Calu3 (cell line): ENCODE results near the gene VASP. TPM values are rescaled to one million over a fixed set of nuclear protein-coding genes. Genes with fewer than 3 reads are reported as not detected.

Experiments
- BruUV-seq: library from RNA; stranded (reverse); fragments of 400-500 nt; replicated peaks from 2 replicates; lab custom pipeline; 2021; lab: Mats Ljungman, UMichigan
- CTCF ChIA-PET: fragments of 300-600 bp; sonication (Branson Sonifier 250); formaldehyde crosslinking; loops from one replicate; lab custom pipeline; 2022; ENCODE audit warnings: antibody characterized with exemption; lab: Charles Lee
- DNase-seq: peaks from one replicate; pipeline ENCODE4 v3.0.0; 2022
- H3K27ac Mint-ChIP-seq: one replicate; pipeline ENCODE4 v1.8.0; 2022; ENCODE audit warnings: mixed read lengths; ENCODE audit not compliant: unreplicated experiment
- H3K27me3 Mint-ChIP-seq: one replicate; pipeline ENCODE4 v1.8.0; 2022; ENCODE audit warnings: mixed read lengths; ENCODE audit not compliant: unreplicated experiment
- H3K36me3 Mint-ChIP-seq: one replicate; pipeline ENCODE4 v1.8.0; 2022; ENCODE audit warnings: mild to moderate bottlenecking, moderate library complexity, mixed read lengths; ENCODE audit not compliant: insufficient read depth, unreplicated experiment
- H3K4me1 Mint-ChIP-seq: one replicate; pipeline ENCODE4 v1.8.0; 2022; ENCODE audit warnings: mild to moderate bottlenecking, low read depth, mixed read lengths; ENCODE audit not compliant: unreplicated experiment
- H3K4me3 Mint-ChIP-seq: one replicate; pipeline ENCODE4 v1.8.0; 2022; ENCODE audit warnings: mild to moderate bottlenecking, low read depth, moderate library complexity, mixed read lengths; ENCODE audit not compliant: unreplicated experiment
- H3K9me3 Mint-ChIP-seq: one replicate; pipeline ENCODE4 v1.8.0; 2022; ENCODE audit warnings: low read depth, mixed read lengths; ENCODE audit not compliant: unreplicated experiment
- intact Hi-C: fragments of 100-400 bp; cut with micrococcal nuclease; formaldehyde crosslinking; loops from one replicate; pipeline ENCODE4 v1.10.0; 2022; ENCODE audit not compliant: unreplicated experiment
- total RNA-seq: library from RNA; stranded (reverse); gene quantifications from 2 replicates; pipeline ENCODE4 v1.2.3, GENCODE V29; 2022
- TF ChIP-seq, protein P1 (sequence below): fragments of 200-600 bp; IDR thresholded peaks from one replicate; pipeline ENCODE4 v1.8.0; 2022; ENCODE audit warnings: antibody characterized with exemption; ENCODE audit not compliant: unreplicated experiment

VASP gene
- total RNA-seq, 1 experiment from 2014 or later = 194 TPM

DNA sequence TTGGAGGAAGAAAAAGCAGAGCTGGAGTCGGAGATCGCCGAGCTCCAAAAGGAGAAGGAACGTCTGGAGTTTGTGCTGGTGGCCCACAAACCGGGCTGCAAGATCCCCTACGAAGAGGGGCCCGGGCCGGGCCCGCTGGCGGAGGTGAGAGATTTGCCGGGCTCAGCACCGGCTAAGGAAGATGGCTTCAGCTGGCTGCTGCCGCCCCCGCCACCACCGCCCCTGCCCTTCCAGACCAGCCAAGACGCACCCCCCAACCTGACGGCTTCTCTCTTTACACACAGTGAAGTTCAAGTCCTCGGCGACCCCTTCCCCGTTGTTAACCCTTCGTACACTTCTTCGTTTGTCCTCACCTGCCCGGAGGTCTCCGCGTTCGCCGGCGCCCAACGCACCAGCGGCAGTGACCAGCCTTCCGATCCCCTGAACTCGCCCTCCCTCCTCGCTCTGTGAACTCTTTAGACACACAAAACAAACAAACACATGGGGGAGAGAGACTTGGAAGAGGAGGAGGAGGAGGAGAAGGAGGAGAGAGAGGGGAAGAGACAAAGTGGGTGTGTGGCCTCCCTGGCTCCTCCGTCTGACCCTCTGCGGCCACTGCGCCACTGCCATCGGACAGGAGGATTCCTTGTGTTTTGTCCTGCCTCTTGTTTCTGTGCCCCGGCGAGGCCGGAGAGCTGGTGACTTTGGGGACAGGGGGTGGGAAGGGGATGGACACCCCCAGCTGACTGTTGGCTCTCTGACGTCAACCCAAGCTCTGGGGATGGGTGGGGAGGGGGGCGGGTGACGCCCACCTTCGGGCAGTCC lies 34.5 kb upstream of the VASP start:
- TF ChIP-seq, protein P1, sequence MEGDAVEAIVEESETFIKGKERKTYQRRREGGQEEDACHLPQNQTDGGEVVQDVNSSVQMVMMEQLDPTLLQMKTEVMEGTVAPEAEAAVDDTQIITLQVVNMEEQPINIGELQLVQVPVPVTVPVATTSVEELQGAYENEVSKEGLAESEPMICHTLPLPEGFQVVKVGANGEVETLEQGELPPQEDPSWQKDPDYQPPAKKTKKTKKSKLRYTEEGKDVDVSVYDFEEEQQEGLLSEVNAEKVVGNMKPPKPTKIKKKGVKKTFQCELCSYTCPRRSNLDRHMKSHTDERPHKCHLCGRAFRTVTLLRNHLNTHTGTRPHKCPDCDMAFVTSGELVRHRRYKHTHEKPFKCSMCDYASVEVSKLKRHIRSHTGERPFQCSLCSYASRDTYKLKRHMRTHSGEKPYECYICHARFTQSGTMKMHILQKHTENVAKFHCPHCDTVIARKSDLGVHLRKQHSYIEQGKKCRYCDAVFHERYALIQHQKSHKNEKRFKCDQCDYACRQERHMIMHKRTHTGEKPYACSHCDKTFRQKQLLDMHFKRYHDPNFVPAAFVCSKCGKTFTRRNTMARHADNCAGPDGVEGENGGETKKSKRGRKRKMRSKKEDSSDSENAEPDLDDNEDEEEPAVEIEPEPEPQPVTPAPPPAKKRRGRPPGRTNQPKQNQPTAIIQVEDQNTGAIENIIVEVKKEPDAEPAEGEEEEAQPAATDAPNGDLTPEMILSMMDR = no peak
- BruUV-seq = no TSS peak
- Mint-ChIP-seq H3K4me3 (peak overlapping the region; percentile 2), H3K27me3 (peaks cover 14% of the 10 kb centered on the region), H3K9me3 (no peaks in the 10 kb centered on the region), H3K36me3 (peaks cover 95% of the 10 kb centered on the region), H3K4me1 (peaks cover 51% of the 10 kb centered on the region), H3K27ac (peak overlapping the region; percentile 99)
- intact Hi-C loops = no loop called here
- CTCF ChIA-PET = interaction anchor here (1.4 kb wide), 1 partner anchor 34 kb away, joined by 4 read pairs; no protein-coding TSS in a partner anchor
- no peak for DNase-seq

- H3K36me3 Mint-ChIP-seq = peaks cover 95% of the 10 kb centered on the region
- peaks cover 14% of the 10 kb centered on the region for H3K27me3 Mint-ChIP-seq
- no peaks in the 10 kb centered on the region for H3K9me3 Mint-ChIP-seq
- H3K4me1 Mint-ChIP-seq = peaks cover 52% of the 10 kb centered on the region
- H3K27ac Mint-ChIP-seq = peak overlapping the region; percentile 58
- no TSS peak for BruUV-seq
- DNase-seq = no peak
- no peak overlapping the region for H3K4me3 Mint-ChIP-seq
- TF ChIP-seq, protein P1 = no peak
- CTCF ChIA-PET = interaction anchor here (1.4 kb wide), 1 partner anchor 34 kb away, joined by 4 read pairs; no protein-coding TSS in a partner anchor
- intact Hi-C loops = no loop called here
These were observed 34.0 kb upstream of the VASP start for GRCh38 chr19:45473367-45473681.

DNA sequence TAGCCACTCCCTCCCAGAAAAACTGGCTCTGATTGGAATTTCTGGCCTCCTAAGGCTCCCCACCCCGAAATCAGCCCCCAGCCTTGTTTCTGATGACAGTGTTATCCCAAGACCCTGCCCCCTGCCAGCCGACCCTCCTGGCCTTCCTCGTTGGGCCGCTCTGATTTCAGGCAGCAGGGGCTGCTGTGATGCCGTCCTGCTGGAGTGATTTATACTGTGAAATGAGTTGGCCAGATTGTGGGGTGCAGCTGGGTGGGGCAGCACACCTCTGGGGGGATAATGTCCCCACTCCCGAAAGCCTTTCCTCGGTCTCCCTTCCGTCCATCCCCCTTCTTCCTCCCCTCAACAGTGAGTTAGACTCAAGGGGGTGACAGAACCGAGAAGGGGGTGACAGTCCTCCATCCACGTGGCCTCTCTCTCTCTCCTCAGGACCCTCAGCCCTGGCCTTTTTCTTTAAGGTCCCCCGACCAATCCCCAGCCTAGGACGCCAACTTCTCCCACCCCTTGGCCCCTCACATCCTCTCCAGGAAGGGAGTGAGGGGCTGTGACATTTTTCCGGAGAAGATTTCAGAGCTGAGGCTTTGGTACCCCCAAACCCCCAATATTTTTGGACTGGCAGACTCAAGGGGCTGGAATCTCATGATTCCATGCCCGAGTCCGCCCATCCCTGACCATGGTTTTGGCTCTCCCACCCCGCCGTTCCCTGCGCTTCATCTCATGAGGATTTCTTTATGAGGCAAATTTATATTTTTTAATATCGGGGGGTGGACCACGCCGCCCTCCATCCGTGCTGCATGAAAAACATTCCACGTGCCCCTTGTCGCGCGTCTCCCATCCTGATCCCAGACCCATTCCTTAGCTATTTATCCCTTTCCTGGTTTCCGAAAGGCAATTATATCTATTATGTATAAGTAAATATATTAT lies 33.3 kb upstream of the VASP start:
- H3K4me3 Mint-ChIP-seq = no peak overlapping the region
- peaks cover 95% of the 10 kb centered on the region for H3K36me3 Mint-ChIP-seq
- TF ChIP-seq, protein P1 = no peak
- peaks cover 14% of the 10 kb centered on the region for H3K27me3 Mint-ChIP-seq
- BruUV-seq = no TSS peak
- intact Hi-C loops = no loop called here
- H3K9me3 Mint-ChIP-seq = no peaks in the 10 kb centered on the region
- no peak for DNase-seq
- CTCF ChIA-PET = interaction anchor here (1.4 kb wide), 1 partner anchor 35 kb away, joined by 4 read pairs; no protein-coding TSS in a partner anchor
- H3K27ac Mint-ChIP-seq = peak overlapping the region; percentile 58
- H3K4me1 Mint-ChIP-seq = peaks cover 51% of the 10 kb centered on the region

GRCh38 chr19:45474606-45475521 lies 32.4 kb upstream of the VASP start:
- CTCF ChIA-PET = interaction anchor here (1.4 kb wide), 1 partner anchor 35 kb away, joined by 6 read pairs; no protein-coding TSS in a partner anchor
- Mint-ChIP-seq H3K4me3 (no peak overlapping the region), H3K36me3 (peaks cover 88% of the 10 kb centered on the region), H3K27ac (peak overlapping the region; percentile 58), H3K4me1 (peaks cover 44% of the 10 kb centered on the region), H3K27me3 (peaks cover 14% of the 10 kb centered on the region), H3K9me3 (no peaks in the 10 kb centered on the region)
- BruUV-seq = no TSS peak
- TF ChIP-seq, protein P1 = no peak
- intact Hi-C loops = no loop called here
- no peak for DNase-seq
